ENCODE data around the gene BBX.

The BBX gene

DNA sequence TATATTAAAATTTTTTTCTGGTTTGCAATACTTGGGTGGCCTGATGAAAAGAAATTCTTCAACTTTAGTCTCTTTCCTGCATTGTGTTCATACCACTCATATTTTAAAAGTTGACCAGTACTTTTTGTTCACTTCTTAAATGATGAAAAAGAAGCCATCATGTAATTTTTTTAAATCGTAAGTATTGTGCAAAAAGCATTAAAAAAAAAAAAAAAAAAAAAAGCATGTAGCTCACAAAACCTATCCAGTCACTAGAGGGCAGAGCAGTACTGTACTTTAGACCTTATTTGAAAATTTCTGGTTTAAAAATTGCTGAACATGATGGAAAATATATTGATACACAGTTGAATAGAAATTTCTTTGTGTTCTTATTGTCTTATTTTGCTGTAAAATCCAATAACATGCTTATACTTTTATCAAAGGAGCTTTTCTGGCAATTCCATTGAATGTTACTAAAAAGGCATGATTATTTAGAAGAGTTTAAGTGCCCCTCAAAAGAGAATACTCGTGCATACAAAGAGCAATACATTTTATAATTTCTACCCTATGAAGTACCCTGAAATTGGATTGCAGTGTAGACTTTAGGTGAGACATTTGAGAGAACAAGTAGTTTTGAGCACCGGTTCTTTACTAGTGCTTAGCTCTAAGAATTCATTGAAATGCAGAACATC is 137.7 kb downstream of the BBX start:
- no peak for DNase-seq

DNA sequence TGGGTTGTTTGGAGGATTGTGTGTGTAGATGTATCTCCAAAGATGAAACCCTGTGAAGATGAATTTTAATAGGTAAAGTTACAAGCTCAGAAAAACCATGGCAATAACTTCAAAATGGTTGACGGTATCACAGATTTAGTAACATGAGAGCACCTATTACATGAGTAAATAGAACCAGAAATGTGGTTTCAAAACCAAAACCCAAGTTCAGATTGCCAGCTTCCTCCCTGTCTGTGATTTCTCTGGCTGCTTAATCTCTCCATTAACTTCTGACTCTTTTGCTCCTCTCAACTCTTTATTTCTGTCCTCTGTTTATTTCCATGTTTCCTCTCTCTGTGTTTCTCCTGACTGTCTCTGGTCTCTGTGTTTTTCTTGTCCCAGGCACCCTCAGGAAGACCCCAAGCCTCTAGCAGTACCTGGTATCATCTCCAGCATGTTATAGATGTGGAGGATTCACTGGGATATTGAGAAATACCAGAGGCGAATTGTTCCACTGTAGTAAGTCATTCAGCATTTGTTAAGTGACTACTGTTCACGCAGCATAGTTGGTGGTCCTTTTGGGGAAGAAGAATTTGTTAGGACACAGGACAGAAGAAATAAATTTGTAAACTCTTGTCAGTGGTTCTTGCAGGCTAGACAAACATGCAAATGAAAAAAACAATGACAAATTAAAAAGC is 138.8 kb downstream of the BBX start:
- no peak for DNase-seq

DNA sequence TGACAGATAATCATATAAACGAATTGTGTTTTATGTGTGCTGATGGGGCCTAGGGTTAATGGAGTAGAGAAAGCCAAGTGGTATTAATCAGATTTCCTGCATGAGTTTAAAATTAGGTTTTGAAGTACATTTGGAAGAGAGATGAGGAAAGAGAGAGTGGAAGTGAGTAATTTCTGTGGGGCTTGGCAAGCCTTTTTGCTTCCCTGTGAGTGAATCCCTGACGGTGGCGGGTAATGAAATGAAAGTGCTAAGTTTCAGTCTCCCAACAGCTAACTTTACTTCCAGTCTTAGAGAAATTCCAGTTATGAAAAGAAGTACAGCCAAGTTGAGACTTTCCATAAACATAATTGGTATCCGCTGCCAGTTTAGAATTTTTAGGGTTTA is 139.4 kb downstream of the BBX start:
- DNase-seq = peak; percentile 44

DNA sequence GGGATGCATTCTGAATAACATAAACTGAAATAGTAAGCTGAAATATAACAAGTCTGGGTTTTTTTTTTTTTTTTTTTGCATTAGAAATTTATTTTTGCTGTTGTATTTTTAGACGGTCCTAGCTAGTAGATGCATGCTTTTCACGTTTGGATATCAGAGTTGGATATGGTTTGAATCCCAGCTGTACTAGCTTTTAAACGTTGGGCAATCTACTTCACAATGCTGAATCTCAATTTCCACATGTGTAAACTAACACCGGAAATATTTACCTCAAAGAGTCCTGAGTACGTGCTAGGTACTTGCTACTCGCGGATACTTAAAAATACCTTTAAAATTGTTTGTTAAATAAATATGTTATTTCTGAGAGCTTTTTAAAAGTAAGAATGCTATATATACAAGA is 139.8 kb downstream of the BBX start:
- no peak for DNase-seq

DNA sequence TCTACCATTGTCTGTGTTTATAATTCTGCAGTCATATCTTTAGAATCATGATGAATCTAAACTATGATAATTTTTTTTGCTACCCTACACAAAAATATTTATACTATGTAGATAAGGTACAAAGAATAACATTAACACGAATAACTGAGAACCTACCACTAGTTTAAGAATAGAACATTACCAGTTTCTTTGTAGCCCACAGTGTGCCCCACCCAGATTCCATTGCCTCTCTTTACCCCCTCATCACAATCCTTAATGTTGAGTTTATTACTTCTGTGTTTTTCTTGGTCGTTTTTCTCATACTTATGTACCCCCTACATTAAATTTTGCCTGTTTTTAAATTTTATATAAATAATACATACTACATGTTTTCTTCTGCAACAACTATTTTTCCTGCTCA is 140.5 kb downstream of the BBX start:
- DNase-seq = no peak

DNA sequence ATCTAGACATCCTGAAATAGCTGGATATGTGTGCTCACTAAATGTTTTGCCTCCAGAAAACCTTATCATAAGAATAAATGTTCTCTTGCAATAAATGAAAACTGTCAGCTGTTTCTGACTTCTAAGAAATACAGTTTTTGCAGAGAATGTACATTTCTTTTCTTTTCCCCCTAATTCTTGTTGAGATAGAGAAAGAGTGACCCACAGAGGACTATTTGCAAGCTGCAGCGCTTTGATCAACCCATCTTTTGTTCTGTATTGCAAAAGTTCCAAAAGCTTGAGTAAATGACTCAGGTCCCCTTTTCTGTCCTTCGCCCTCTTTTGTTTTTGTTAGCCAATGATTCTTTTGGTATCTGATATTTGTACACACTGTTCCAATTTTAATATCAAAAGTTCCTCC is 141.9 kb downstream of the BBX start:
- no peak for DNase-seq

DNA sequence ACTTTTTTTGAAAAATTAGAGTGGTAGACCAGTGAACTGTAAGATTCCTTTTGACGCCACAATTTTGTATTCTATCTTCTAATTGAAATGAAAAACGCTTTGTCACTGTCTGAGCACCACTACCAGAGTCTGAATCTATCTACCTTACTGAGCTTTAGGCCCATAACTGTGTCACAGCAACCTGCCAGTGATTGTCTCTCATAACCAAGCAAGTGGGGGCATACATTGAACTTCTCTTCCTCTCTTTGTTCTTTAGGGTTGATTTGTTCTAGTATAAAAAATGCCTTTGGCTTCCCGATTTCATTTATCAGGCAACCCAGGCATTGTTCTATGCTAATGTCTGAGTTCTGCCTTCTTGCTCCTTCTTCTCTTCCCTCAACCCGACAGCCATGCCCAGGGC is 142.6 kb downstream of the BBX start:
- DNase-seq = no peak

DNA sequence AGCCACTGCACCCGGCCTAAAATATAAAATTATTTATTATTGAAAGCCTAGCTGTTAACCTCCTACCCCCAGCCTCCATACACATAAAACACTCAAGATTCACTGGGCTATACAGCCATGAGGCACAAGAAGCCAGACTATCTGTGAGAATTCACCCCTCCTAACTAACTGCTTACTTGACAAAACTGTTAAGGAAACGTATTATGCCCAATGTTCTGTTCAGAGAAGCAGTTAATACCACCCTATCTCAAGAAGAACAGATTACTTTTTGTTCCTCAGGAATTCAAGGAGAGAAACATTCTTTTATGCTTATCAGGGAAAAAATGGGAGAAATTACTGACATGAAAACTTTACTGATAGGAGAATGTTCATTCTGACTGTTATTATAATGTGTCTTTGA is 144.1 kb downstream of the BBX start:
- no peak for DNase-seq

DNA sequence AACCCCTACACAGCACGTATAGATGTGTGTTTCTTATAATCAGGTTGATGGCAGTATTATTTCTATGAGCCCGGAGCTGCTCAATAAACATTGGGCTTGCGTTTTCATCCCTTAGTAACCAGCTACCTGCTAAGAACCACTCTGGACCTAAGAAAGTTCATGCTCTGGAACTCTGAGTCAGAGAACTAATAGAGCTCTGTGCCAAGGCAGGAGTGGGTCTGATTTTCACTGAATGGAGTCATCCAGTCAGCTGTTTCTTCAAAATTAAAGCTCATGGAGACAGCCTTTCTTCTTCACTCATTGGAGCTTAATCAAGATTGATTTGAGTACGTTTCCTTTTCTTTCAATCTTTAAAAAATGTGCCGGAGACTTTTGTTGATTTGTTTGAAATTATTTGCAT is 145.7 kb downstream of the BBX start:
- DNase-seq = no peak

DNA sequence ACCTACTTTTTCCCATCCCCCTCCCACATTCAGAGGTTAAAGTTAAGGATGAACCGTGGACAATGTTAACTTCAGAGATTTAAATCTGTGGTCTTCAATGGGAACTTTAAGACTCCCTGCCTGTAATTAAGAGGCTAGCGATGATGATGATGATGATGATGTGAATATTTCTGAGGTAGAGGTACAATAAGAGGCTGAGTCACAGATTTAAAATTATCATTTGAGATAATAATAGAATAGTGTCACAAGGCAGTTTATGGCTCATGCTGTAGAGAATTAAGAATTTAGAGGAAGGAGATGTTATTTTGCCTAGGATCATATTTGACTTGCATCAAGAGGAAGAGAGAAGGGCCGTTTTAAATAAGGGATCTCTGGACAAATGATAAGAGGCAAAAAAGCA is 146.2 kb downstream of the BBX start:
- no peak for DNase-seq

DNA sequence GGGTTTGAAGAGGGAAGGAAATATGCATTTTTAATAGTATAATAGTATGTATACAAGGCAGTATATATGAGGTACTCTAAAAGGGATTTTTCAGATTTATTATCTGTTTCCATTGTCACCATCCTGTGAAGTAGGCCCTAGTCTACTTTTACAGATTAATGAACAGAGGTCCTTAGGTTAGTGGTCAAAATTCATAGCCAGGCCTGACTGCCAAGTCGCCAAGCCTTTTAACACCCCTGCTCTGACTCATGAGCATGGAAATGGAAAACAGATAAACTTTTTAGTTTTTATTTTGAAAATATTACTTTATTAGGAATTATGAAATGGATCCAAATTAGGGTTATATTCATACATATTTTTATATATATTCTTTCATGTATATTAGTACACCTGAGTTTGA is 146.9 kb downstream of the BBX start:
- no peak for DNase-seq

DNA sequence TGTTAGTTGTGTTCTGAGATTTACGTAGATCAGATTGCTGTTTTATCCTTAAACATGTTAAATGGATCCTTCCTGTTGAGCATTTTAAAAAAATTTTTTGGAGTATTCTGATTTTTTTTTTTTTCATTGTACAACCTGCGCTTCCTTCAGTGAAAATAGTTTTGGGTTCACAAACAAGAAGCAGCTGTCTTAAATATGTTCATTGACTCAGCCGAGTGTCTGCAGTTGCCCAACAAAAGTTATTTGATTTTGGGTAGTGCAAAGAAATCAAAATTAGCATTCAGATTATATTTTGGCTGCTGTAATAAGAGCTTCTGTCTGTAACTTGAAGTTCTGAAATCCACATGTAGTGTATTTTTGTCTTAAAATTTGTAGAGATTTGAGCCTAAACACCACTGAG is 148.2 kb downstream of the BBX start:
- no peak for DNase-seq

DNA sequence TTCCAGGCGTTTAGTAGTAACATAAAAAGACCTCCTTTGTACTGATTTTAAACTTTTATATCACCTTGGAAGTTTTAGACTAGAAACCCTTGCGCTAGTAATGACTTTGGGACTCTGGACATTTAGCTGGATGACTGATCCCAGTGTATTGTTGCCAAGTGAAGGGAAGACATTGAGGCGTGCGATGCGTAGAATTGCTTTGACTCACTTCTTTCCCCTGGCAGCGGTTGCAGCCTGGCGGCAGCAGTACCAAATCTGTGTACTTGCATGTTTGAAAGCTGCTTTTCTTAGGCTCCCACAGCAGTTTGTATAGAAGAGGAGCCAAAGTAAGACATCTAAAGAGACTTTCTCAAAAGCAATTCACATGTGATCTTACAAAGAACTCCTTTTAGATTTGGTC is 151.6 kb downstream of the BBX start:
- no peak for DNase-seq

DNA sequence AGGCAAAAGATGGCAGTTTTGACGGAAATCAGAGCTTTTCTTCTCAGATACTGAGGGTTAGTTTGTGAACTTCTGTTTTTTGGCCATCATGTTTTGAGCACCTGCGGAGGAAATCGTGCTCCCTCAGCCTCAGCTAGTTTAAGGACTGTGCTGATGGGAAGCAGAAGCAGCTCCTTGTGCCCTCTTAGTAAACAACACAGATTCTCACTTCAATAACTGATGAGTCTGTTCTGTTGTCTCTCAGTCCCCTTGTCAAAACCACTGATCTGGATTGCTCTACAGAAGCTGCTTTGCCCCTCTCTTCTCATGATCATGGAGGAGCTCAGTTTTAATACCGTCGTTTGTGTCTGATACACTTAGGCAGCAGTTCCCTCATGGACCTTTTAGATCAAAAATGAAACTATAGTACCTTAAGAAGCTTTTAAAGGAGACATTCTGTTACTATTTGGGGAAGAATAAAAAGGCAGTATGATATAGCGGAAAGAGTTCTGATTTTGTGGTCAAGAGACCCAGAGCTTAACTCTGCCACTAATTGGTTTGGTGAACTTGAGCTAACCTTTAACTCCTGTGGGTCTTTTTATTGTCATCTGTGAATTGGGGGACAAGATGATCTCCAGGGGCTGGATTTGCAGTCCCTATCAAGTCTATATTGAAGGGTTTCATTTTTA is 152.6 kb downstream of the BBX start:
- no peak for DNase-seq

DNA sequence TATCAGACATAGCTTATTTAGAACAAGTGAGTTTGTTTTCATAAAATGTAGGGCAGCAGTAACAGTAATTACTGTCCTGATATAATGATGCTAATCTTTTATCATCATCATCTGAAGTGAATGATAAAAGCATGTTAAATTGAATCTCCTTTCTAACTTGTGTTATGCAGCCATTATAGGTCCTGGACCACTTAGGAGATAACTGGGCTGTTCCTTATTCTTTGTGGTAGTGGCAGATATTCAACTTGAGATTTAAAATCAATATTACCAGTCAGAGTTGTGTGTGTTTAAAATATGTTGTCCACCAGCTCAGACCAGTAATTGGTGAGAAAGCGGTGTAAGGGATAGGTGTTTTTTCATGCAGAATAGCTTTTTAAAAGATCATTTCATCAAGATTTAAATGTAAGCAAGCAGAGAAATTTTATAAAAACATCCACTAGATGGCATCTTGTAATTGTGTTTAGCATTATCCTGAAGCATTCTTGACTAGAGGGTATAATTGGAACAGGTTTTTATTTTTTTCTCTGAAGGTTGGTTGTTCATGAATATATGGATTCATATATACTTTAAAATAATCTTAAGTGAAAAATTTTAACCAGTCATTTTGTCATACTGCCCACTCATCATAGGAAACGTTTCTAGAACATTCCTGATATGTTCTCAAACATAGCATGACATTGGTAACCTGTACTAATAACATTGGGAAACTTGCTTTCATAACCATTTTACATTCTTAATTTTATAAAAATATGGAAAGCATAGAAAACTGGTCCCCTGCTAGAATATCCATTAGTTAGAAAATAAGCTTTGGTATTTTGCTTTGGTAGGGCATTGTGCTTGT is 153.9 kb downstream of the BBX start:
- no peak for DNase-seq

DNA sequence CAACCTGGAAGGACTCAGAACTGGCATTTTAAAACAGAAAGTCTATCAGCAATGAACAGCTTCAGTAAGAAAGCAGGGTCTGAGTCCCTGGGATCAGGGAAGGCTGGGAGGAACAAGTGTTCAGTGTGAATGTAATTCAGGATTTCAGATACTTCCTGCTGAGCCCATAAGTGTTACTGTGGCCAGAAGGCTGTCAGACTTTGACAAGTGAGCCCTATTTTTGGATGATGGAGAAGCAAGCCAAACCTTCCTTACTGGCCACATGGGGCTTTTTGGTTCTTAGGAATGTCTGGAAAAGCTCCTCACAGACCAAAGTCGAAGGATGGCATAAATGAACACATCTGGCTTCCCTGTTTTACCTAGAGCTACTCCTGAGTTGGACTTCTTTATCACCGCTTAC is 157.2 kb downstream of the BBX start:
- no peak for DNase-seq

DNA sequence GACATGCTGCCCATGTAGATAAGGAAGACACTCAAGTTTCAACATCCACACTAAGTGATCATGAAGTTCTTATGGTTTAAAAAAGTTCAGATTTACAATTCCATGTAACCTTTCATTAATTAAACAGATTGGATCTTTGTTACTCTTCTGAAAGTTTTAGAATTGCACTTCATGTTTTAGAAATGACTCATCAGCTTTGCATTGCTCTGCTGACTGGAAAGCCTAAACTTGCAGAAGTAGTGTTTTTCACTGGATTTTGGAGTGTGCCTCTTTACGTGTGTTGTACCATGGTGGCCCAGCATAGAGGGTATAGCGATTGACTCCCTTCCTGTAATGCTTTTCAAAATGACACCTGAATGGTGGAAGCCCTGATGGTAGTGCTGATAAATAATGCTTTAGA is 157.9 kb downstream of the BBX start:
- DNase-seq = no peak

DNA sequence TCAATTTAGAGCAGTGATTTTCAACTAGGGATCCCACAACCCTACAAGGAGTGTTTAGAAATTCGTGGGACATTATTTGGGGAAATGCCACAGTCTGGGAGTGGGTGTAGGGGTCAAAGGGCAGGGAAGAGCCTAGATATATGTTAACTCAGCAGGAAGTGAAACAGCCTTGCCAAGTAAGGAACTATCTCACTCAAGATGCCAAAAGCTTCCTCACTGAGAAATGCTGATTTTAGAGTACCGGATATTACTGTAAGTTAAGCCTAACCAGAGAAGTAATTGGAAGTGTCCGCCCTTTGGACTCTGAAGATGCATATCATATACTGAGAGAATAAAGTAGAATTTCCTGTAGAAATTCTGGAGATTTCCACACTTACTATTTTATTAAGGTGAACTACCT is 158.6 kb downstream of the BBX start:
- no peak for DNase-seq

DNA sequence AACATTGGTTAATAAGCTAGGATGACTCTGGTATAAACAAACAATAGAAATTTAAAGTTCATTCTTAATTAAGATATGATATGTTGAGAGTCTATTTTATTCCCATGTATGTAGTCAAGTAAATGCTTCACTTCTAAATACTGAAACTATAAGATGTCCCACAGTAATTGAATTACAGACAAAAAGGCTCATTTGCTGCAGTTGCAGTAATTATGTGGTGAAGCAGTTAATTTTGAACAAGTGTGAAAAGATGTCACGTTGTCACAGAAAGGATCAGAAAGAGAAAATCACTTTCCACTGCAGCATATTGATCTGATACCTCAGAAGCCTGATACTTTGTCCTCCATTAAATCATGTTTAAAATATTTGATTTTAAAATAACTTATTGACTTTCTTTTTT is 159.8 kb downstream of the BBX start:
- no peak for DNase-seq

DNA sequence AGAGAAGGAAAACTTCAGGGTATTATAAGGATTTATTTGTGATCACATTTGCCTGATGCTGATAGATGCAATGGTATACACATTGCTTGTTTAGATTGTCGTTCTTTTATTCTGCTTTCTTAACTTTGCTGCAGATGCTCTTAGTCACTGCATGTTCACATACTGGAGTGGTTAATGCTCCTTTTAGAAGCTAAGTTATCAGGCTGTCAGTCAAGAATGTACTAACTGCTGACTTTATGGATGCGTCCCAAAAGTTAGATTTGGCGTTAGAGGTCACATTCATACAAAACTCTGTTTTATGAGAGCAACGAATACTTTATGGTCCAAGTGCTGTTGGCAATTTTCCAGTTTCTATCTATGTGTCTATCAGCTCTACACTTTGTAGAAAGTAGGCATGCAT is 160.7 kb downstream of the BBX start:
- DNase-seq = no peak

DNA sequence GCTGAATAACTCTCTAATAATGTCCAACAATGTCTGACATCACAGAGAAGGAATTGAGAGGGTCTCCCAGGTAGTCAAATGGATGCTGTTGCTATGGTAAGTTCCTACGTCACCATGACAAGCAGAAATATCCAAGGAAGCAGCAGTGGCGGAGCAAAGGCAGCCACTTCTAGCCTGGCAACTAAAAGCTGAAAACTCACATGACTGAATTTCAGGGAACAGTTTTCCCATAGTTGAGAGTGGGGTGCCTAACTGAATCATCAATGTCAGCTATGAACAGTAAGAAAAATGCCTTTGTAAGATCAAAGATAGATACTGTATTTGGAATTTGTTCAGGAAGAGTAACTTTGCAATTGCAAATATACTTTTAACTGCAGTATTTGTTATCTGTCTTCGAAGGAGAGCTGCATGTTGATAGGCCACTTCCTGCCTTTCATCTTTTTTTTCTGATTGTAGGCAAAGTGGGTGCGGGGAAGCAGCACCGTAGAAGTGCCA is 161.7 kb downstream of the BBX start:
- DNase-seq = no peak

DNA sequence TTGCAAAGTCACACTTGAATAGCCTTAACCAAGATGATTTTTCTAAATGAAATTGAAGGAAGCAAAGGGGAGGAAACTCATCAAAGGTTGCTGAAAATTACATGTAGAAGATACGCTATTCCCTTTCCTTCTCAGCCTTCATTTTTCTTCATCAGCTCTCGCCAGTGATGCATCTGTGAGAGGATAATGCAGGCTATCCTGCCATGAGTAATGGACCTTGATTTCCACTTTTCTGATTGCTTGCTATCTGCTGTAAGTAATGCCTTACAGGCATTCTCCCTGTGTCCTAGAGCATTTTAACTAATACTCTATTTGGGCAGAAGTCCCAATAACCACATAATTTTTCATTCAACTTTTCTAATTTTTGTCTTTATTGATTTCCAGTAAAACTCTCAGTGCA is 162.6 kb downstream of the BBX start:
- DNase-seq = no peak

DNA sequence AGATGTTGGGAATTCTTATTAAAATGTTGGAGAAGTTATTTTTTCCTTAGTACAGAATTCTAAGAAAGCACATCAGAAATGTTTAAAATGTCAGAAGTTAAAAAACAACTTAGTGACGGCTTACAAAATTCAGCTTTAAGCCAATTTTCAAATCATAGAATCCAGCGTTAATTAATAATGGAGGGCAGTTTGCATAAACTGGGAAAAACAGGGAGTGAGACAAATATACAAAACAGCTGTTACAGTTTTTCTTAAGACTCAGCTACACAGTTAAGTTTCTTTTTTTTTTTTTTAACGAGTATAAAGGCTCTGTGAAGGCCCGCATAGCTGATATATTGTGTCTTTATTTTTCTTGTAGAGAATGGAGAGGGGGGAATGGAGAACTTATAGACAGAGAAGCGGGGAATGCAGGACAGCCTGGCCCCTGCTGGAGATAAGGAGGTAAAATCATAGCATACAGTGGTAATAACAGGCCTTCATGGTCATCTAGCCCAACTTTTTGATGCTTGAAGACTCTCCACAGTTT is 164.4 kb downstream of the BBX start:
- DNase-seq = no peak
